Measurements from ENCODE around the gene RET. TPM values are rescaled to one million over a fixed set of nuclear protein-coding genes. Genes with fewer than 3 reads are reported as not detected.

RET gene
- total RNA-seq, 3 donors from 2014 or later (not counting 1 experiment from before 2014, with no cell fraction given) = 0.16 TPM; not detected in 2

DNA sequence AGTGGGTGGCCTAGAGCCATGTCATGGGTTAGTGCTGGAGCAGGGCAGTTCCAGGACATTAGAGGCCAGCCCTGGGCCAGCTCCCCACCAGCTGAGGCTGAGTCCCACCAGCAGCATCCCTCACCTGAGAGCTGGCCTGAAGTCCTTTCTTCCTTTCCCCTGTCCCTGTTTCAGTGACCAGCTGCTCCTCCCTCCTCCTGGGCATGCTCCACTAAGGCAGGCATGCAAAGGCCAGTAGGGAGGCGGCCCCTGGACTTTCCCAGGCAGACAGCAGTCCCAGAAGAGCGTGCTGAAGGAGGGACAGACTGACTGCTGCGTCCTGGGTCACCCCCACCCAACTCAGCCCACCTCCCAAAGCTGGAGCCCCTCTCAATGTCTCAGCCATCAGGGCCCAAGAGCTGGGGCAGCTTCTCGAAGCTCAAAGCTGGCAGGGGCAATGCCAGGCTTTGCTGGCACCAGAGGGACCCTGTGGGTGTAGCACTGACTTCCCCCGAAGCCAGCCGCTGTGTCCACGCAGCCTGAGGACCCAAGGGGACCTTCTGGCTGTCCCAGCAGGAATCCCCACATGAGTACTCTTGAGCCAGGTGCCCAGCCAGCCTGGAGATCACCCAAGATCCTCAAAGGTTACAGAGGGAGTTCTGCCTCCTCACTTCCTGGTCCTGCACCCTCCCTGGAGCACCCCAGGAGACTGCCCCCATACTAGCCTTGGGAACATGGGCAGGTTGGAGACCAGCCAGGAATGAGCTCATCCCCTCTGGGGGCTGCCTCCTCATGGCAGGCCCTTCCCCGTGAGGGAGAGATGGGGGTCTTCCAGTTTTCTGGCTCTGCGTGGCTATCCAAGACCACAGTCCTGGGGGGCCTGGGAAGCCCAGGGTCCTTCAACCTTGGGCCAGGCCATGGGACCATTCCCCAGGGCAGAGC lies 35.2 kb upstream of the RET start:
- no peak overlapping the region for H3K4me3 Mint-ChIP-seq
- no peak overlapping the region for H3K27ac Mint-ChIP-seq
- no peaks in the 10 kb centered on the region for H3K27me3 Mint-ChIP-seq (ENCODE audit: low read depth in 2 of 2)

DNA sequence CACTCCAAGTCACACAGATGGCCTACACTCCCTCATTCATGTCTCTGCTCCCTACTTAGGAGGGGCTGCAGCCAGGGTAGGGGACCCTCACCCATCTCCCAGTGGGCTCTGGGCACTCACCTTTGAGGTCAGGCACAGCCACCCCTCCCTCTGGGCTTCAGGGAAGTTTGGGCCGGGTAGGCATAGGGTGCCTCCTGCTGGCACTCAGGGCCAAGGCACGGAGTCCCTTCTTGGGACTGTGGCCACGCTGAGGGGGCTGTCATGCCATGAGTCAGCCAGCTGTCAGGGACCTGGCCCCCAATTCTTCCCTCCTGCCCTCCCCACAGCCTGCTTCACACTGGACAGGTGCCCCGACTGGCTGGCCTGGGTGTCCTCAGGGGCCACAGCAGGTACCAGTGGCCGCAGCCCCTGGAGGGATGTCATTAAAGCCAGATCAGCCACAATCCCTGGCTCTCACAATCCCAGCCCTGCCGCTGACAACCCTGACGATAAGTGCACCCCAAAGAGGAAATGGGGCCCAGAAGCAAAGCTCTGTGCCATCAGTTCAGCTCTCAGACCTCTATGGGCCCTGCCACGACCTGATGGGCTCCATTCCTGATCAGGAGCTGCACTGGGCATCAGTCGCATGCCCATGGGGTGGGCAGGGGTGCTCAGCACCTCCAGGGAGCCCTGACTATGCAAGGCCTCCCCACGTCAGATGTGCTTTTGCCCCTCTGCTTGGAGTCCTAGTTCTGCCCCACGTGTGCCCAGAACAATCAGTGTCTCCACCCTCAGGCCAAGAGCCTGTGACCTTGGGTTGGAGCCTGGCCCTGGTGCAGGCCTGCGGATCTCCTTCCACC lies 34.1 kb upstream of the RET start:
- TF ChIP-seq, protein P1, sequence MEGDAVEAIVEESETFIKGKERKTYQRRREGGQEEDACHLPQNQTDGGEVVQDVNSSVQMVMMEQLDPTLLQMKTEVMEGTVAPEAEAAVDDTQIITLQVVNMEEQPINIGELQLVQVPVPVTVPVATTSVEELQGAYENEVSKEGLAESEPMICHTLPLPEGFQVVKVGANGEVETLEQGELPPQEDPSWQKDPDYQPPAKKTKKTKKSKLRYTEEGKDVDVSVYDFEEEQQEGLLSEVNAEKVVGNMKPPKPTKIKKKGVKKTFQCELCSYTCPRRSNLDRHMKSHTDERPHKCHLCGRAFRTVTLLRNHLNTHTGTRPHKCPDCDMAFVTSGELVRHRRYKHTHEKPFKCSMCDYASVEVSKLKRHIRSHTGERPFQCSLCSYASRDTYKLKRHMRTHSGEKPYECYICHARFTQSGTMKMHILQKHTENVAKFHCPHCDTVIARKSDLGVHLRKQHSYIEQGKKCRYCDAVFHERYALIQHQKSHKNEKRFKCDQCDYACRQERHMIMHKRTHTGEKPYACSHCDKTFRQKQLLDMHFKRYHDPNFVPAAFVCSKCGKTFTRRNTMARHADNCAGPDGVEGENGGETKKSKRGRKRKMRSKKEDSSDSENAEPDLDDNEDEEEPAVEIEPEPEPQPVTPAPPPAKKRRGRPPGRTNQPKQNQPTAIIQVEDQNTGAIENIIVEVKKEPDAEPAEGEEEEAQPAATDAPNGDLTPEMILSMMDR (IDR thresholded peaks at IDR 0.05) = no peak
- H3K27me3 Mint-ChIP-seq (ENCODE audit: low read depth in 2 of 2) = no peaks in the 10 kb centered on the region
- Histone ChIP-seq H3K4me1 (ENCODE audit: control insufficient read depth, insufficient read depth, low read length) (no peaks in the 10 kb centered on the region), H3K4me3 (ENCODE audit: low read length) (no peak overlapping the region), H3K36me3 (ENCODE audit: control insufficient read depth, insufficient read depth, low read length) (no peaks in the 10 kb centered on the region), H3K27ac (ENCODE audit: low read length) (no peak overlapping the region), H3K9me3 (ENCODE audit: control insufficient read depth, insufficient read depth, low read length) (no peaks in the 10 kb centered on the region), H3K27me3 (ENCODE audit: control insufficient read depth, insufficient read depth, low read length) (no peaks in the 10 kb centered on the region)
- intact Hi-C loops (cut with micrococcal nuclease) = no loop called here
- DNase-seq (no peak), ATAC-seq (no peak)
- H3K27ac Mint-ChIP-seq = no peak overlapping the region
- 85% methylated on average over 12 of the region's 12 CpGs for WGBS (ENCODE audit: insufficient coverage)
- no peaks in the 10 kb centered on the region for H3K36me3 Mint-ChIP-seq
- H3K4me3 Mint-ChIP-seq = no peak overlapping the region
- H3K9me3 Mint-ChIP-seq = no peaks in the 10 kb centered on the region
- no peaks in the 10 kb centered on the region for H3K4me1 Mint-ChIP-seq

More for the DNA sequence above, 35.2 kb upstream of the RET start:
- H3K4me1 ChIP-seq (ENCODE audit: control insufficient read depth, insufficient read depth, low read length) = no peaks in the 10 kb centered on the region
- no peaks in the 10 kb centered on the region for H3K9me3 ChIP-seq (ENCODE audit: control insufficient read depth, insufficient read depth, low read length)
- no peaks in the 10 kb centered on the region for H3K4me1 Mint-ChIP-seq
- no peaks in the 10 kb centered on the region for H3K36me3 Mint-ChIP-seq
- intact Hi-C loops (cut with micrococcal nuclease) = no loop called here
- H3K27ac ChIP-seq (ENCODE audit: low read length) = no peak overlapping the region
- no peaks in the 10 kb centered on the region for H3K9me3 Mint-ChIP-seq
- TF ChIP-seq, protein P1 (IDR thresholded peaks at IDR 0.05) = no peak
- no peaks in the 10 kb centered on the region for H3K36me3 ChIP-seq (ENCODE audit: control insufficient read depth, insufficient read depth, low read length)
- no peak for ATAC-seq
- no peak for DNase-seq
- no peaks in the 10 kb centered on the region for H3K27me3 ChIP-seq (ENCODE audit: control insufficient read depth, insufficient read depth, low read length)
- 86% methylated on average over 9 of the region's 9 CpGs for WGBS (ENCODE audit: insufficient coverage)
- no peak overlapping the region for H3K4me3 ChIP-seq (ENCODE audit: low read length)

DNA sequence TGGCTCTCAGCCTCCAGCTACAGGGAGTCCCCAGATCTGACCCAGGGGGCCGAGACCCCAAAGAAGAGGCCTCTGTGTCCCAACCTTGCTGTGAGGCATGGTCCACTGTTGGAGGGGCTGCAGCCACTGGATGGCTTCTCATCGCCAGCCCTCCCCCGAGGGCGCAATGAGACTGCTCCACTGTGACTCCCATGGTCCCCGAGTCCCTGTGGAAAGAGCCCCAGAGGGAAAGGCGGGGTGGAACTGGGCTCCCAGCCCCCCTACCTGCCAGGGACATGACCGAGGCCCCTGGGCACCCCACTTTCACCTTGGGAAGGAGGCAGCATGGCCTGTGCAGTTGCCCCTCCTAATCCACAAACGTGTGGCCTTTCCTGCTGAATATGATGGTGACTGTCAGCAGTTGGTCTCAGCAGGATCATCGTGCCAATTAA lies 33.5 kb upstream of the RET start:
- H3K9me3 ChIP-seq (ENCODE audit: control insufficient read depth, insufficient read depth, low read length) = no peaks in the 10 kb centered on the region
- no peaks in the 10 kb centered on the region for H3K36me3 ChIP-seq (ENCODE audit: control insufficient read depth, insufficient read depth, low read length)
- H3K4me3 ChIP-seq (ENCODE audit: low read length) = no peak overlapping the region
- ATAC-seq (no peak), DNase-seq (peak in 1 of 2 donors; percentile 10)
- intact Hi-C loops (cut with micrococcal nuclease) = no loop called here
- Mint-ChIP-seq H3K4me1 (no peaks in the 10 kb centered on the region), H3K9me3 (no peaks in the 10 kb centered on the region), H3K27me3 (ENCODE audit: low read depth in 2 of 2) (no peaks in the 10 kb centered on the region), H3K36me3 (no peaks in the 10 kb centered on the region), H3K27ac (no peak overlapping the region), H3K4me3 (no peak overlapping the region)
- no peaks in the 10 kb centered on the region for H3K27me3 ChIP-seq (ENCODE audit: control insufficient read depth, insufficient read depth, low read length)
- WGBS (ENCODE audit: insufficient coverage) = 89% methylated on average over 9 of the region's 9 CpGs
- no peaks in the 10 kb centered on the region for H3K4me1 ChIP-seq (ENCODE audit: control insufficient read depth, insufficient read depth, low read length)
- no peak overlapping the region for H3K27ac ChIP-seq (ENCODE audit: low read length)
- TF ChIP-seq, protein P1 (IDR thresholded peaks at IDR 0.05) = no peak
